ENCODE results near the gene PSMA5. TPM values are rescaled to one million over a fixed set of nuclear protein-coding genes. Genes with fewer than 3 reads are reported as not detected.
"Not testable (repeated sequence)": the region's sequence is repeated elsewhere in the genome, so short reads cannot be mapped to it uniquely, and the experiment has no call there.

Gene PSMA5
- total RNA-seq, 4 donors from 2014 or later = 29.7 to 69.3 (median 50.4) TPM

GRCh38 chr1:109396871-109397580 is 29.2 kb downstream of the PSMA5 start:
- H3K27me3 ChIP-seq = no peaks in the 10 kb centered on the region
- peak overlapping the region; percentile 29 to 93 (median 68) for H3K4me3 ChIP-seq
- DNase-seq = peak in 2 of 3 donors; percentile 55 to 57
- peaks cover 0 to 13% (median 0%) of the 10 kb centered on the region in 3 donors for H3K36me3 ChIP-seq
- no peaks in the 10 kb centered on the region for H3K9me3 ChIP-seq
- peaks cover 0 to 46% (median 11%) of the 10 kb centered on the region in 4 donors for H3K4me1 ChIP-seq
- peak overlapping the region in 3 of 4 donors; percentile 61 to 92 (median 88) for H3K27ac ChIP-seq
- TF ChIP-seq POLR2A (IDR thresholded peaks at IDR 0.05) (peak in 1 of 2 donors; percentile 11), CTCF (IDR thresholded peaks at IDR 0.05) (no peak)

DNA sequence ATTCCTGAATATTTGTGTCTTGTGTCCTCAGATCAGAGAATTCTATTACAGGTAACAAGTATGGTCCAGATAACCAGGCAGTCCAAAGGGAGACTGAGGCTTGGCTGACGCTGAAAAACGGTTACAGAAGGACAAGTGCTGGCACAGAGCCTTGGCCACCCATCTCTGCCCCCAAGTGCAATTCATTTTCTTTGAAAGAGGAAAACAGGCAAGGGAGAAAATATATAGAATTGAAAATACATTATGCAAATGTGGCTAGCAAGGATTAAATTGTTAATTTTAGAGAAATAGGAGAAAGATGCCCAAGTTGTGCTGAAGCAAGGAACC is 29.8 kb downstream of the PSMA5 start:
- H3K36me3 ChIP-seq = peaks cover 0 to 8% (median 0%) of the 10 kb centered on the region in 3 donors
- no peaks in the 10 kb centered on the region for H3K9me3 ChIP-seq
- peaks cover 0 to 52% (median 14%) of the 10 kb centered on the region in 4 donors for H3K4me1 ChIP-seq
- no peak for DNase-seq
- H3K27ac ChIP-seq = peak overlapping the region in 3 of 4 donors; percentile 61 to 92 (median 88)
- no peaks in the 10 kb centered on the region for H3K27me3 ChIP-seq
- TF ChIP-seq CTCF (IDR thresholded peaks at IDR 0.05) = no peak
- no peak for TF ChIP-seq POLR2A (IDR thresholded peaks at IDR 0.05)
- peak overlapping the region in 3 of 4 donors; percentile 29 to 93 (median 78) for H3K4me3 ChIP-seq

DNA sequence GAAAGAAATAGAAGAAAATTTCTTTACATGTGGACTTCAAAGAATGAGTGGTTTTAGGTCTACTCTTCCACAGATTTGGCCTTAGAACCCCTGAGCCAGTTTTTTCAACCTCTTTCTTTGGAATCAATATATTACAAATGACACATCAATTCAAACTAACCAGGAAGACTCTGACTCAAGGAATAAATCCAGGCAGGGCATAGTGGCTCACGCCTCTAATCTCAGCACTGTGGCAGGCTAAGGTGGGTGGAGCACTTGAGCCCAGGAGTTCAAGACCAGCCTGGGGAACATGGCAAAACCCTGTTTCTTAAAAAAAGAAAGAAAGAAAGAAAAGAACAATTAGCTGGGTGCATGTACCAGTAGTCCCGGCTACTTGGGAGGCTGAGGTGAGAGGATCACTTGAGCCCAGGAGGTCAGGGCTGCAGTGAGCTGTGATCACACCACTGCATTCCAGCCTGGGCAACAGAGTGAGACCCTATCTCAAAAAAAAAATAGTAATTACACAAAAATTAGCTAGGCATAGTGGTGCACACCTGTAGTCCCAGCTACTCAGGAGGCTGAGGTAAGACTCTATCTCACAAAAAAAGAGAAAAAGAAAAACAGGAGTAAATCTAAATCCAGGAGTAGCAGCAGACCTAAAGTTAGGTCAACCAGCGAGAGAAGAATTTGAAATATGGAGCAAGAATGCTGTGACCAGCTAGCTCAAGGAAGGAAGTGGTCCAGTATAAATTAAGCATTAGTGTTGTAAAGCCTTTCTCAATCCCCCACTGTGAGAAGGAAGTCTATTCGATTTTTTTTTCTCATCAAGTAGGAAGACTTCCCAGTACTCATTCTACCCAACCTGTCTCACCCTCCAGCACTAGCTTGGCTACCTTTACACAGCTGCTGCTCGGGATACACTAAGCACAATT is 30.4 kb downstream of the PSMA5 start:
- peaks cover 0 to 54% (median 14%) of the 10 kb centered on the region in 4 donors for H3K4me1 ChIP-seq

DNA sequence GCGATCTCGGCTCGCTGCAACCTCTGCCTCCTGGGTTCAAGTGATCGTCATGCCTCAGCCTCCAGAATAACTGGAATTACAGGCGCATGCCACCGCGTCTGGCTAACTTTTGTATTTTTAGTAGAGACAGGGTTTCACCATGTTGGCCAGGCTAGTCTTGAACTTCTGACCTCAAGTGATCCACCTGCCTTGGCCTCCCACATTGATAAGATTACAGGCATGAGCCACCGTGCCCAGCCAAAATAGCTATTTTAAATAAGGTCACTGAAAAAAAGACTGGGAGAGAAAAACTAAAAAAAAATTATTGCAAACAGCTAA is 31.0 kb downstream of the PSMA5 start:
- not testable (repeated sequence) for H3K4me3 ChIP-seq, H3K27me3 ChIP-seq, H3K36me3 ChIP-seq, H3K9me3 ChIP-seq, DNase-seq
- Histone ChIP-seq H3K4me1 (peaks cover 0 to 54% (median 14%) of the 10 kb centered on the region in 4 donors), H3K27ac (peak overlapping the region in 2 of 4 donors; percentile 23 to 92)

More for the DNA sequence above, 30.4 kb downstream of the PSMA5 start:
- H3K9me3 ChIP-seq = no peaks in the 10 kb centered on the region
- TF ChIP-seq POLR2A (IDR thresholded peaks at IDR 0.05) = no peak
- TF ChIP-seq CTCF (IDR thresholded peaks at IDR 0.05) = no peak
- no peaks in the 10 kb centered on the region for H3K27me3 ChIP-seq
- H3K36me3 ChIP-seq = peaks cover 0 to 3% (median 0%) of the 10 kb centered on the region in 3 donors
- DNase-seq = peak in 1 of 3 donors; percentile 58
- peak overlapping the region in 2 of 4 donors; percentile 78 to 93 for H3K4me3 ChIP-seq
- H3K27ac ChIP-seq = peak overlapping the region in 3 of 4 donors; percentile 61 to 92 (median 88)

DNA sequence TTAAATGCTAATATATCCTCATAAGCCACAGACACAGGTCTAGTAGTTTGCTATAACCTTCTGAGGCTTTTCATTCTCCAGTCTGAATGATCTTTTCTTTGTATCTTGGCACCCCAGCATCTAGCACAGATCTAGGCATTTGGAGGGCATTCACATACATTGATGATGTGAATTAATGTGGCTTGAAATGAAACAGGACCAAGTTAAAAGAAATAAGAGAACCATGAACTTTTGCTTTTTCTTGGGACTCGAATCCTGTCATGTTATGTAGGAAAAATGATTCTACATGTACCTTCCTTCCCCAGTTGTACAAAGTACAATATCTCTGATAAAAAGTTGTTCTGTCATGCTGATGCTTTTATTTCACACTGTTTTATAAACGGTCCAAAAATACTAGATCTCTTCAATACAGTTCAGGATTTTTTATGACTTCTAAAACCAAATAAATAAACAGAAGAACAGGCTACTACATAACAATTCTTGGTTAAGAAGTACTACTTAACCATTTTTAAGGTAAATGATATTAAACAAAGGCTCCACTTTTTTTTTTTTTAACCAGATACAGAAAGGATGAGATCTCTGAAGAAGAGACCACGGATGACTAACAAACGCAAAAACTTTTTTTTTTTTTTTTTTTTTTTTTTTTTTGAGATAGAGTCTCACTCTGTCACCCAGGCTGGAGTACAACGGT is 31.5 kb downstream of the PSMA5 start:
- TF ChIP-seq CTCF (IDR thresholded peaks at IDR 0.05) (no peak), POLR2A (IDR thresholded peaks at IDR 0.05) (no peak)
- H3K4me1 ChIP-seq = peaks cover 0 to 54% (median 14%) of the 10 kb centered on the region in 4 donors
- H3K36me3 ChIP-seq = no peaks in the 10 kb centered on the region
- H3K4me3 ChIP-seq = no peak overlapping the region
- DNase-seq = no peak
- H3K27ac ChIP-seq = peak overlapping the region in 3 of 4 donors; percentile 72 to 92 (median 84)
- no peaks in the 10 kb centered on the region for H3K9me3 ChIP-seq
- no peaks in the 10 kb centered on the region for H3K27me3 ChIP-seq

Measured in Peyer's patch (tissue), 4 donors.